ENCODE data around the gene KCNH4. TPM values are rescaled to one million over a fixed set of nuclear protein-coding genes. Genes with fewer than 3 reads are reported as not detected.

Gene KCNH4
- total RNA-seq, 1 experiment from 2014 or later: 0.12 TPM

- DNase-seq (ENCODE audit: low read depth): no peak
These were observed 44.3 kb downstream of the KCNH4 start for GRCh38 chr17:42136654-42137051.

- DNase-seq (ENCODE audit: low read depth): peak; percentile 40
These were observed 45.0 kb downstream of the KCNH4 start for GRCh38 chr17:42135664-42136653.

- no peak for DNase-seq (ENCODE audit: low read depth)
These were observed 45.8 kb downstream of the KCNH4 start for GRCh38 chr17:42135151-42135550.

GRCh38 chr17:42133461-42134041 is 47.4 kb downstream of the KCNH4 start:
- no peak for DNase-seq (ENCODE audit: low read depth)

GRCh38 chr17:42132941-42133340 is 48.0 kb downstream of the KCNH4 start:
- peak; percentile 88 for DNase-seq (ENCODE audit: low read depth)

- DNase-seq (ENCODE audit: low read depth): peak; percentile 53
These were observed 48.9 kb downstream of the KCNH4 start for GRCh38 chr17:42131981-42132432.

GRCh38 chr17:42131232-42131631 is 49.7 kb downstream of the KCNH4 start:
- no peak for DNase-seq (ENCODE audit: low read depth)

GRCh38 chr17:42130310-42130936 is 50.5 kb downstream of the KCNH4 start:
- no peak for DNase-seq (ENCODE audit: low read depth)

- DNase-seq (ENCODE audit: low read depth): no peak
These were observed 51.7 kb downstream of the KCNH4 start for GRCh38 chr17:42129109-42129837.

- DNase-seq (ENCODE audit: low read depth): no peak
These were observed 53.5 kb downstream of the KCNH4 start for GRCh38 chr17:42127414-42127813.

- no peak for DNase-seq (ENCODE audit: low read depth)
These were observed 54.1 kb downstream of the KCNH4 start for GRCh38 chr17:42126836-42127235.

- no peak for DNase-seq (ENCODE audit: low read depth)
These were observed 55.4 kb downstream of the KCNH4 start for GRCh38 chr17:42125565-42125964.

- DNase-seq (ENCODE audit: low read depth): no peak
These were observed 56.7 kb downstream of the KCNH4 start for GRCh38 chr17:42124256-42124655.

- no peak for DNase-seq (ENCODE audit: low read depth)
These were observed 58.3 kb downstream of the KCNH4 start, which contains the start of gene HSPB9 for GRCh38 chr17:42122371-42123303. HSPB9 (plus strand) TSS chr17:42122804; CDS start chr17:42122851, 47 bp downstream.

GRCh38 chr17:42120770-42121769 is 59.9 kb downstream of the KCNH4 start, which contains the start of gene KAT2A:
KAT2A (minus strand) TSS chr17:42121367; CDS start chr17:42121304, 63 bp downstream.
- peak; percentile 79 for DNase-seq (ENCODE audit: low read depth)

GRCh38 chr17:42120161-42120769 is 60.7 kb downstream of the KCNH4 start:
- no peak for DNase-seq (ENCODE audit: low read depth)

- DNase-seq (ENCODE audit: low read depth): no peak
These were observed 61.6 kb downstream of the KCNH4 start for GRCh38 chr17:42119301-42119700.

GRCh38 chr17:42118545-42118944 is 62.4 kb downstream of the KCNH4 start:
- no peak for DNase-seq (ENCODE audit: low read depth)

GRCh38 chr17:42118126-42118510 is 62.8 kb downstream of the KCNH4 start:
- no peak for DNase-seq (ENCODE audit: low read depth)
